ENCODE results near the gene PLEKHM3.

The PLEKHM3 gene

DNA sequence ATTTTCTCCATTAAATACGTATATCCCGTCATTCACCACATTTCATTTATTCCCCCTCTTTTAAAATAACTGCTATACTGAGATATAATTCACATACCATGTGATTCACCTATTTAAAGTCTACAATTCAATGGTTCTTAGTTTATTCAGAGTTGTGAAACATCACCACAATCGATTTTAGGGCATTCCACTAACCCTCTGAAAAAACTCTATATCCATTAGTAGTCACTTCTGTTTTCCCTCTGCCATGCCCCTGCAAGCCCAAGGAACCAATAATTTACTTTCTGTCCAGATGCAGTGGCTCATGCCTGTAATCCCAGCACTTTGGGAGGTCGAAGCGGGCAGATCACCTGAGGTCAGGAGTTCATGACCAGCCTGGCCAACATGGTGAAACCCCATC lies 160.1 kb downstream of the PLEKHM3 start:
- no peak for DNase-seq (ENCODE audit: extremely low read depth, insufficient read length)
- Histone ChIP-seq H3K4me3 (replicated peaks; ENCODE audit: low read depth, low read length) (no peak overlapping the region), H3K36me3 (ENCODE audit: control insufficient read depth, insufficient read depth, low read length) (no peaks in the 10 kb centered on the region), H3K27me3 (replicated peaks; ENCODE audit: control insufficient read depth, insufficient read depth, low read length) (no peaks in the 10 kb centered on the region)
- TF ChIP-seq, protein P1, sequence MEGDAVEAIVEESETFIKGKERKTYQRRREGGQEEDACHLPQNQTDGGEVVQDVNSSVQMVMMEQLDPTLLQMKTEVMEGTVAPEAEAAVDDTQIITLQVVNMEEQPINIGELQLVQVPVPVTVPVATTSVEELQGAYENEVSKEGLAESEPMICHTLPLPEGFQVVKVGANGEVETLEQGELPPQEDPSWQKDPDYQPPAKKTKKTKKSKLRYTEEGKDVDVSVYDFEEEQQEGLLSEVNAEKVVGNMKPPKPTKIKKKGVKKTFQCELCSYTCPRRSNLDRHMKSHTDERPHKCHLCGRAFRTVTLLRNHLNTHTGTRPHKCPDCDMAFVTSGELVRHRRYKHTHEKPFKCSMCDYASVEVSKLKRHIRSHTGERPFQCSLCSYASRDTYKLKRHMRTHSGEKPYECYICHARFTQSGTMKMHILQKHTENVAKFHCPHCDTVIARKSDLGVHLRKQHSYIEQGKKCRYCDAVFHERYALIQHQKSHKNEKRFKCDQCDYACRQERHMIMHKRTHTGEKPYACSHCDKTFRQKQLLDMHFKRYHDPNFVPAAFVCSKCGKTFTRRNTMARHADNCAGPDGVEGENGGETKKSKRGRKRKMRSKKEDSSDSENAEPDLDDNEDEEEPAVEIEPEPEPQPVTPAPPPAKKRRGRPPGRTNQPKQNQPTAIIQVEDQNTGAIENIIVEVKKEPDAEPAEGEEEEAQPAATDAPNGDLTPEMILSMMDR (IDR thresholded peaks at IDR 0.05; ENCODE audit: insufficient read depth, low read length, poor library complexity, severe bottlenecking) = no peak

DNA sequence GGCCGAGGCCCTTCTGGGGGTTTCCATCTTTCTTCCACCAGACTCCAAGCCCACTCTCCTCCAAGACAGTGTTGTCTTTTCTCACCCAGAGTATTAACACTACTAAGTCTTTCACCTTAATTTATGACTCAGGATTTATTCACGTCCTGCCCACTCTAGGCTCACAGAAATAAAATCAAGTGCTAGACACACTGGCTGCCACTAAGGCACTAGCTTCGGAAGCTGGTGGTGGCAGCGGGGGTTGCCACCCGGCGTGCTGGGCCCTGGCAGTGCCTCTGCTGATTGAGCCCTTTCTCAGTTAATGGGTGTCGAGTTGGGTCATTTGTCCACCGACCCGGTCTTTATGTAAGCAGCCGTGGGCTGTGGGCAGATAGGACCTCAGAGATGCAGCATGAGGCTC lies 162.0 kb downstream of the PLEKHM3 start:
- Histone ChIP-seq H3K36me3 (ENCODE audit: control insufficient read depth, insufficient read depth, low read length) (no peaks in the 10 kb centered on the region), H3K4me3 (replicated peaks; ENCODE audit: low read depth, low read length) (no peak overlapping the region), H3K27me3 (replicated peaks; ENCODE audit: control insufficient read depth, insufficient read depth, low read length) (no peaks in the 10 kb centered on the region)
- TF ChIP-seq, protein P1 (IDR thresholded peaks at IDR 0.05; ENCODE audit: insufficient read depth, low read length, poor library complexity, severe bottlenecking) = no peak
- no peak for DNase-seq (ENCODE audit: extremely low read depth, insufficient read length)

DNA sequence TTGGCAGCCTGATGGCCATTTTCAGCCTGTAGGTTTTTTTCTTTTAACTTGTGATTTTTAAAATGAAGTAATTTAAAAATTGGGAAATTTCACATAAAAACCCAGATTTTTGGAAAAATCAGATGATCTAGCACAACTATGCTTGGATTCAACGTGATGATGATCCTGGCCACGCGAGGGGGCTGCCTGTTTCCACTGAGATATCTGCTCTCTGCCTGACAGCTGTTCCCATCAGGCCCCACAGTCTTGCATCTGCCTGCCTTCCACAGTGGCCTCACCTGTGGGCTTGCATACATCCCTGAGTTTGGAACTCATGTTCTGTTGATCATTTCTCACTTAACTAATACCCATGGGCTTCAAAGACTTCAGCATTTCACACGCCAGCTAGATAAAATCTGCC lies 163.5 kb downstream of the PLEKHM3 start:
- Histone ChIP-seq H3K36me3 (ENCODE audit: control insufficient read depth, insufficient read depth, low read length) (no peaks in the 10 kb centered on the region), H3K4me3 (replicated peaks; ENCODE audit: low read depth, low read length) (no peak overlapping the region), H3K27me3 (replicated peaks; ENCODE audit: control insufficient read depth, insufficient read depth, low read length) (no peaks in the 10 kb centered on the region)
- no peak for DNase-seq (ENCODE audit: extremely low read depth, insufficient read length)
- TF ChIP-seq, protein P1 (IDR thresholded peaks at IDR 0.05; ENCODE audit: insufficient read depth, low read length, poor library complexity, severe bottlenecking) = no peak

DNA sequence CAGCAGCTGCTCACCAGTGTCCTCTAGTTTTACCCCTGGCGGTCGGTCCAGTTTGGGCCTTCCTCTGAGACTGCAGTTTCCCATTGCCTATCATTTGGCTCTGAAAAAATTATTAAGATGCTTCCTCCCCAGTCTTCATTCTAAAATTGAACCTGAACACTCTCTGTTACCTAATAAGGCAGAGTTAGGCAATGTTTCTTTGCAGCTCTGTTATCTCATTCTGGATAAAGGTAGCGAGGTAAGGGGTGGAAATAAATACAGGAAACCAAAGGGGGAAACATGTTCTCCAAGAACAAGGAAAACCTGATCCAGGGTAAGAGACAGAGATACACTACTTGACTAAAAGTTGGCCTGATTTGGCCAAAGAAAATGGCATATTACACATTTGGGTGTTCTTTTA lies 164.6 kb downstream of the PLEKHM3 start:
- no peaks in the 10 kb centered on the region for H3K27me3 ChIP-seq (replicated peaks; ENCODE audit: control insufficient read depth, insufficient read depth, low read length)
- H3K36me3 ChIP-seq (ENCODE audit: control insufficient read depth, insufficient read depth, low read length) = no peaks in the 10 kb centered on the region
- H3K4me3 ChIP-seq (replicated peaks; ENCODE audit: low read depth, low read length) = no peak overlapping the region
- TF ChIP-seq, protein P1 (IDR thresholded peaks at IDR 0.05; ENCODE audit: insufficient read depth, low read length, poor library complexity, severe bottlenecking) = no peak
- DNase-seq (ENCODE audit: extremely low read depth, insufficient read length) = no peak

DNA sequence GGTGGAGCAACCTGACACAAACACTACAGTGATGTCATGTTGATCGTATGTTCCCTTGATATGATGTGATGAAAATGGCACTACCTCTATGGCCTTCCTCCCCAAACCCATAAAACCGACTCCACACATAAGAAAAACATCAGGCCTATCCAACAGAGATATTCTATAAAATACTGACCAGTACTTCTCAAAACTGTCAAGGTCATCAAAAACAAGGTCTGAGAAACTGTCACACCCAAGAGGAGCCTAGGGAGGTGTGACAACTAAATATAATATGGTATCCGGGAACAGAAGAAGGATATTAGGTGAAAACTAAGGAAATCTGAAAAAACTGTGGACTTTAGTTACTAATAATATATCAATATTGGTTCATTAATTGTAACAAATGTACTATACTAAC lies 169.7 kb downstream of the PLEKHM3 start:
- DNase-seq (ENCODE audit: extremely low read depth, insufficient read length) = no peak
- Histone ChIP-seq H3K36me3 (ENCODE audit: control insufficient read depth, insufficient read depth, low read length) (no peaks in the 10 kb centered on the region), H3K27me3 (replicated peaks; ENCODE audit: control insufficient read depth, insufficient read depth, low read length) (no peaks in the 10 kb centered on the region), H3K4me3 (replicated peaks; ENCODE audit: low read depth, low read length) (no peak overlapping the region)
- TF ChIP-seq, protein P1 (IDR thresholded peaks at IDR 0.05; ENCODE audit: insufficient read depth, low read length, poor library complexity, severe bottlenecking) = no peak

Data from GM06990 (cell line).